Frontal cortex (tissue), 4 donors: ENCODE results near the gene NFAM1. TPM values are rescaled to one million over a fixed set of nuclear protein-coding genes. Genes with fewer than 3 reads are reported as not detected.
A peak's percentile ranks its signal among the peaks of the same experiment; 100 is the strongest.

ENCODE experiments used
- DNase-seq, 2 donors: peaks; one replicate each; pipeline ENCODE4 v3.0.0; 2012; ENCODE audit warnings: low spot score in 2 of 2
- FAIRE-seq: peaks from 2 replicates; lab custom pipeline; 2012; peaks lifted over from hg19 to GRCh38; lab: Jason Lieb, UNC
- total RNA-seq: library from RNA; depleted of rRNA; stranded (reverse); fragments of >200 nt; gene quantifications from one replicate; pipeline ENCODE4 v1.2.3, GENCODE V29; 2014
- donor health status: control.
- donor health status: control.
- donor health status: control.

The NFAM1 gene
- total RNA-seq, 1 donor from 2014 or later, result 0.82 TPM

- FAIRE-seq (no peak), DNase-seq (no peak)
Measured at GRCh38 chr22:42365942-42366695, 66.1 kb downstream of the NFAM1 start.

DNA sequence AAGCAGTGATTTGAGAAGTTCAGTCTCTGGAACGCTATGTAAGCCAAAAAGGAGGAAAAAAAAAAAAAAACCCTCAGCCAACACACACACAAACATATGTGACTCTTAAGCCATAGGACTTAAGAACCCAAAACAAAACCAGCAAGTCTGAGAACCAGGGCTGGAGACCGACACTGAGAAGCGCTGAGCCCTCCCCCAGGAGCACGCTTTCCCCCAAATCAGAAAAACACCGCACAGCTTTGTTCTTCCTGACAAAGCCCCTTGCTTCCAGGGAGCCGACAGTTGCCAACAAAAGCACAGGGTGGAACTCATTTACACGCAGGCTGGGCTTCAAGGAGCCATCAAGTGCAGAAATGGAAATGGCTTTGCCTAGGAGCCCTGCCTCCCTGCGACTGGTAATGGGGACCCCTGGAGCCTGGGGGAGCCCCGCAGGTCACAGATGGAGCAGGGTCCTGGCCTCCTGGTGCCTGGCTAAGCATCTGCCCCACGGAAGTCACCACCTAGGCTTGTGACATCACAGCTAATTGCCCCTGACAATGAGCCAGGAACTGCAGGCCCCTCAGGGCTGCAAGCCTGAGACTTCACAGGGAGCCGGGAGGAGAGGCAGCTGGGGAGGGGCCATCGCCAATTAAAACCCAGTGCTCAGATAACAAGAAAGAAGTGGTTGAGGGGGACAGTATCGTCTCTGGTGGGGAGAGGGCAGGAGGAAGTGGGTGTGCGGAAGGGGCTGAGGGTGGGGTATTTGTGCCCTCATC is 66.9 kb downstream of the NFAM1 start:
- DNase-seq, result no peak
- no peak for FAIRE-seq

- DNase-seq (no peak), FAIRE-seq (no peak)
Measured at GRCh38 chr22:42364604-42365110, 67.5 kb downstream of the NFAM1 start.

GRCh38 chr22:42363892-42364291 is 68.3 kb downstream of the NFAM1 start:
- DNase-seq, result no peak
- FAIRE-seq, result no peak

GRCh38 chr22:42361523-42361922 is 70.7 kb downstream of the NFAM1 start:
- DNase-seq (no peak), FAIRE-seq (no peak)

GRCh38 chr22:42360348-42360747 is 71.9 kb downstream of the NFAM1 start:
- FAIRE-seq, result no peak
- DNase-seq, result no peak

GRCh38 chr22:42358643-42359558 is 73.3 kb downstream of the NFAM1 start:
- DNase-seq (no peak), FAIRE-seq (no peak)

GRCh38 chr22:42357634-42358296 is 74.4 kb downstream of the NFAM1 start:
- FAIRE-seq, result no peak
- DNase-seq, result no peak

- DNase-seq, result no peak
- no peak for FAIRE-seq
Measured at GRCh38 chr22:42357221-42357620, 75.0 kb downstream of the NFAM1 start.

DNA sequence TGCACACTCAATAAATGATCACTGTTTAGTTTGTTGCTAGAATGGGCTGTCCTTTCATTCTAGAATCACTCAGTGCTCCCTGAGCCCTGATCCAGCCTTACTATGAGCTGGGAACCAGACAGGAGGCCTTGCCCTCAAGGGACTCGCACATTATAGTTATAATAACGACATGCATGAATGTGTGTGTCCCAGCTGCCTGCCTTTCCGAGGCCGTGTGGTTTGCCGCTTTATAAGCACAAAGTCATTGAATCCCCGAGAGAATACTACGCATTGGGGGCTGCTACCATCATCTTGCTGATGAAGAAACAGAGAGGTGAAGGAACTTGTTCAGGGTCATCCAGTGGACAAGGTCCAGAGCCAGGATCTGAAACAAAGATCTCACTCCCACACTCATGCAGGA is 75.7 kb downstream of the NFAM1 start:
- DNase-seq, result no peak
- FAIRE-seq, result no peak

GRCh38 chr22:42353883-42354727 is 78.1 kb downstream of the NFAM1 start:
- FAIRE-seq, result no peak

DNA sequence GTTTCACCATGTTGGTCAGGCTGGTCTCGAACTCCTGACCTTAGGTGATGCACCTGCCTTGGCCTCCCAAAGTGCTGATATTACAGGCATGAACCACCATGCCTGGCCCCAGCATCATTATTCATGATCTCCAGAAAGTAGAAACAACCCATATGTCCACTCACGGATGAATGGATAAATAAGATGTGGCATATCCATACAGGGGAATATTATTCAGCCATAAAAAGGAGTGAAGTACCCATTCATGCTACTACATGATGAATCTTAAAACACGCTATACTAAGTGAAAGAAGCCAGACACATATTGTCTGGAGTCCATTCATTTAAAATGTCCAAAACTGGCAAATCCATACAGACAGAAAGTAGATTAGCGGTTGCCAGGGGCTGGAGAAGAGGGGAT is 81.8 kb downstream of the NFAM1 start:
- DNase-seq (no peak), FAIRE-seq (no peak)

More at GRCh38 chr22:42353883-42354727, 78.1 kb downstream of the NFAM1 start:
- no peak for DNase-seq

GRCh38 chr22:42347281-42347824 is 84.8 kb downstream of the NFAM1 start:
- no peak for FAIRE-seq
- no peak for DNase-seq

GRCh38 chr22:42346722-42347121 is 85.5 kb downstream of the NFAM1 start:
- FAIRE-seq, result no peak
- DNase-seq, result no peak

GRCh38 chr22:42345458-42345857 is 86.7 kb downstream of the NFAM1 start:
- DNase-seq (no peak), FAIRE-seq (no peak)

- FAIRE-seq (no peak), DNase-seq (peak; percentile 77 to 84)
Measured at GRCh38 chr22:42344361-42344905, 87.8 kb downstream of the NFAM1 start.

GRCh38 chr22:42343531-42344081 is 88.6 kb downstream of the NFAM1 start:
- FAIRE-seq, result no peak
- peak; percentile 81 to 91 for DNase-seq

DNA sequence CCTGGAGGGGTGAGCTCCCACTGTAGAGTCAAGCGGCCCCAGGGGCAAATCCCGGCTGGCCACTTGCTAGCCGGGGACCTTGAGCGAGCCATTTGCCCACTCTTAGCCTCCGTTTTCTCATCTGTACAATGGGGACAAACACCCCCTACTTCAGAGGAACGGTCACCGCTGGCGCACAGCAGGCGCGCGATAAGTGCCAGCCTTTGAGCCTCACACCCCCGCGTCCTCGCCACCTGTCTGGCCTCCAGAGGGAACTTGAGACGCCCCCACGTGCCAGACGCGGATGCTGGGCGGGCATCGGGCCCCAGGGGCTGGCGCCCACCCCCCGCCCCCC is 89.1 kb downstream of the NFAM1 start:
- FAIRE-seq, result no peak
- DNase-seq, result no peak
